A673 (cell line): ENCODE data around the gene ALPP. TPM values are rescaled to one million over a fixed set of nuclear protein-coding genes. Genes with fewer than 3 reads are reported as not detected.
"Not testable (repeated sequence)": the region's sequence is repeated elsewhere in the genome, so short reads cannot be mapped to it uniquely, and the experiment has no call there.

Experiments
- BruUV-seq: library from RNA; stranded (reverse); fragments of 400-500 nt; replicated peaks from 2 replicates; lab custom pipeline; 2021; lab: Mats Ljungman, UMichigan
- CTCF ChIA-PET: fragments of 300-600 bp; sonication (Branson Sonifier 250); formaldehyde crosslinking; loops from one replicate; lab custom pipeline; 2022; ENCODE audit warnings: antibody characterized with exemption; lab: Charles Lee
- POLR2A ChIA-PET: fragments of 300-600 bp; sonication (Branson Sonifier 250); formaldehyde crosslinking; loops from one replicate; lab custom pipeline; 2022; ENCODE audit warnings: antibody characterized with exemption; ENCODE audit not compliant: low non-redundant PET; lab: Charles Lee
- DNase-seq: peaks from one replicate; pipeline ENCODE4 v3.0.0-alpha.2; 2015; ENCODE audit warnings: low spot score
- H3K27ac ChIP-seq: fragments of 200-600 bp; sonication (generic); 2 replicates; pipeline ENCODE4 v1.5.1; 2016; ENCODE audit warnings: mixed run types, low read depth, mild to moderate bottlenecking, mixed read lengths, antibody characterized with exemption, low read length; ENCODE audit not compliant: poor library complexity, severe bottlenecking
- H3K27me3 ChIP-seq: fragments of 200-600 bp; sonication (generic); replicated peaks from 2 replicates; pipeline ENCODE4 v1.6.1; 2017; ENCODE audit warnings: mixed run types, low read depth, mild to moderate bottlenecking, mixed read lengths, antibody characterized with exemption, low read length; ENCODE audit not compliant: insufficient read depth, poor library complexity
- H3K36me3 ChIP-seq: fragments of 200-600 bp; sonication (generic); 2 replicates; pipeline ENCODE4 v1.6.1; 2016; ENCODE audit warnings: mixed run types, mild to moderate bottlenecking, mixed read lengths, antibody characterized with exemption, low read length; ENCODE audit not compliant: insufficient read depth, poor library complexity, severe bottlenecking
- H3K4me1 ChIP-seq: fragments of 200-600 bp; sonication (generic); 2 replicates; pipeline ENCODE4 v1.6.1; 2017; ENCODE audit warnings: mixed run types, mild to moderate bottlenecking, mixed read lengths, antibody characterized with exemption, low read length; ENCODE audit not compliant: insufficient read depth, poor library complexity, severe bottlenecking
- H3K4me3 ChIP-seq: fragments of 200-600 bp; sonication (generic); 2 replicates; pipeline ENCODE4 v1.5.1; 2016; ENCODE audit warnings: low read depth, mixed run types, mild to moderate bottlenecking, mixed read lengths, low read length; ENCODE audit not compliant: poor library complexity, severe bottlenecking
- H3K9me3 ChIP-seq: fragments of 200-600 bp; sonication (generic); 2 replicates; pipeline ENCODE4 v1.6.1; 2016; ENCODE audit warnings: mixed run types, low read depth, mild to moderate bottlenecking, mixed read lengths, antibody characterized with exemption, low read length; ENCODE audit not compliant: poor library complexity, severe bottlenecking
- CTCF ChIP-seq: fragments of 300-800, 200-600 bp; sonication (generic); conservative IDR thresholded peaks from 2 replicates; pipeline ENCODE4 v1.5.1; 2017; ENCODE audit warnings: low read depth, mild to moderate bottlenecking, antibody characterized with exemption, low read length, moderate library complexity, mixed read lengths
- EZH2 ChIP-seq: fragments of 200-600 bp; sonication (generic); IDR thresholded peaks from 2 replicates; pipeline ENCODE4 v1.6.1; 2017; ENCODE audit warnings: borderline replicate concordance, low read depth, mild to moderate bottlenecking, mixed read lengths, antibody characterized with exemption, low read length; ENCODE audit not compliant: poor library complexity, severe bottlenecking
- intact Hi-C: fragments of 100-400 bp; cut with micrococcal nuclease; formaldehyde crosslinking; loops from one replicate; pipeline ENCODE4 v1.10.0; 2022; ENCODE audit not compliant: unreplicated experiment
- total RNA-seq: library from RNA; stranded (reverse); gene quantifications from 2 replicates; pipeline ENCODE4 v1.2.3, GENCODE V29; 2021

The ALPP gene
- total RNA-seq, 1 experiment from 2014 or later, result not detected

GRCh38 chr2:232365621-232366321 is 12.8 kb upstream of the ALPP start:
- CTCF ChIA-PET, result interaction anchor here (0.6 kb wide), 1 partner anchor 460 kb away, joined by 3 read pairs; no protein-coding TSS in a partner anchor
- no TSS peak for BruUV-seq
- intact Hi-C loops, result no loop called here
- no peaks in the 10 kb centered on the region for H3K9me3 ChIP-seq
- TF ChIP-seq EZH2 (no peak), CTCF (0 out of 2 replicates have a peak, but pooled peaks have one; percentile 27)
- H3K36me3 ChIP-seq, result no peaks in the 10 kb centered on the region
- no peak overlapping the region for H3K27ac ChIP-seq
- H3K4me3 ChIP-seq, result no peak overlapping the region
- no peaks in the 10 kb centered on the region for H3K4me1 ChIP-seq
- H3K27me3 ChIP-seq, result no peaks in the 10 kb centered on the region
- no peak for DNase-seq
- POLR2A ChIA-PET, result no interaction called here

- intact Hi-C loops, BruUV-seq, H3K27ac ChIP-seq, CTCF ChIA-PET, H3K27me3 ChIP-seq, H3K4me1 ChIP-seq, H3K9me3 ChIP-seq, H3K4me3 ChIP-seq, H3K36me3 ChIP-seq, POLR2A ChIA-PET, DNase-seq: not testable (repeated sequence)
Observed at GRCh38 chr2:232366461-232366860, 12.1 kb upstream of the ALPP start.

- CTCF ChIA-PET, result no interaction called here
- Histone ChIP-seq H3K4me1 (no peaks in the 10 kb centered on the region), H3K9me3 (no peaks in the 10 kb centered on the region), H3K27ac (no peak overlapping the region), H3K27me3 (no peaks in the 10 kb centered on the region), H3K36me3 (no peaks in the 10 kb centered on the region), H3K4me3 (no peak overlapping the region)
- no TSS peak for BruUV-seq
- DNase-seq, result no peak
- TF ChIP-seq EZH2, result no peak
- no peak for TF ChIP-seq CTCF
- POLR2A ChIA-PET, result no interaction called here
- intact Hi-C loops, result no loop called here
Observed at GRCh38 chr2:232367016-232367415, 11.5 kb upstream of the ALPP start.
